IMR-90 (cell line): ENCODE measurements around the gene HAGHL. TPM values are rescaled to one million over a fixed set of nuclear protein-coding genes. Genes with fewer than 3 reads are reported as not detected.
A peak's percentile ranks its signal among the peaks of the same experiment; 100 is the strongest.

Source experiments
- ATAC-seq: fragments of 200-7000 bp; cut with Tn5 transposase; 2 replicates; pipeline ENCODE4 v1.9.1; 2020; ENCODE audit warnings: low read depth, mild to moderate bottlenecking, moderate library complexity
- BruUV-seq: library from RNA; stranded (reverse); fragments of 400-500 nt; replicated peaks from 2 replicates; lab custom pipeline; 2021; lab: Mats Ljungman, UMichigan
- CTCF ChIA-PET: fragments of 300-600 bp; formaldehyde crosslinking; extraction: SDS; loops from one replicate; lab custom pipeline; 2021; ENCODE audit warnings: antibody characterized with exemption; lab: Yijun Ruan, JAX
- POLR2A ChIA-PET: fragments of 300-600 bp; sonication (Branson Sonifier 250); formaldehyde crosslinking; loops from one replicate; lab custom pipeline; 2022; ENCODE audit warnings: antibody characterized with exemption; ENCODE audit not compliant: unreplicated experiment; lab: Charles Lee
- DNase-seq: peaks from one replicate; pipeline ENCODE4 v3.0.0; 2013
- H2AFZ ChIP-seq: replicated peaks from 2 replicates; pipeline ENCODE3; 2013; ENCODE audit warnings: low read length, mild to moderate bottlenecking; ENCODE audit not compliant: poor library complexity
- H2AK5ac ChIP-seq: 2 replicates; pipeline ENCODE4 v1.6.1; 2013; ENCODE audit warnings: low read depth, low read length, inconsistent platforms
- H2AK9ac ChIP-seq: replicated peaks from 2 replicates; pipeline ENCODE3; 2013; ENCODE audit warnings: mild to moderate bottlenecking, low read depth, low read length, moderate library complexity; ENCODE audit not compliant: poor library complexity
- H2BK120ac ChIP-seq: 2 replicates; pipeline ENCODE4 v1.6.1; 2013; ENCODE audit warnings: low read depth, low read length, inconsistent platforms
- H2BK15ac ChIP-seq: 3 replicates; pipeline ENCODE4 v1.6.1; 2013; ENCODE audit warnings: low read depth, low read length, inconsistent platforms
- H2BK20ac ChIP-seq: 2 replicates; pipeline ENCODE4 v1.6.1; 2013; ENCODE audit warnings: low read depth, mild to moderate bottlenecking, inconsistent platforms, low read length, moderate library complexity
- H2BK5ac ChIP-seq: 2 replicates; pipeline ENCODE4 v1.6.1; 2013; ENCODE audit warnings: mild to moderate bottlenecking, low read depth, low read length, inconsistent platforms; ENCODE audit not compliant: poor library complexity, severe bottlenecking
- H3K14ac ChIP-seq: replicated peaks from 2 replicates; pipeline ENCODE4 v1.6.1; 2013; ENCODE audit warnings: low read depth, low read length, inconsistent platforms
- H3K18ac ChIP-seq: 2 replicates; pipeline ENCODE4 v1.6.1; 2013; ENCODE audit warnings: low read depth, low read length, control low read depth
- H3K23ac ChIP-seq: 2 replicates; pipeline ENCODE4 v1.6.1; 2013; ENCODE audit warnings: low read depth, low read length, inconsistent platforms
- H3K27ac ChIP-seq: 2 replicates; pipeline ENCODE4 v1.5.1; 2013; ENCODE audit warnings: mild to moderate bottlenecking, control low read depth, low read length; ENCODE audit not compliant: insufficient read depth
- H3K27me3 ChIP-seq: 2 replicates; pipeline ENCODE4 v1.6.1; 2013; ENCODE audit warnings: low read length; ENCODE audit not compliant: control insufficient read depth, insufficient read depth
- H3K36me3 ChIP-seq: 2 replicates; pipeline ENCODE4 v1.6.1; 2013; ENCODE audit warnings: low read length, mixed read lengths; ENCODE audit not compliant: control insufficient read depth, insufficient read depth
- H3K4ac ChIP-seq: 2 replicates; pipeline ENCODE4 v1.6.1; 2013; ENCODE audit warnings: low read depth, low read length, inconsistent platforms
- H3K4me1 ChIP-seq: 2 replicates; pipeline ENCODE4 v1.6.1; 2013; ENCODE audit warnings: low read length, mixed read lengths; ENCODE audit not compliant: control insufficient read depth, insufficient read depth
- H3K4me2 ChIP-seq: 2 replicates; pipeline ENCODE4 v1.6.1; 2013; ENCODE audit warnings: low read depth, mild to moderate bottlenecking, control low read depth, low read length, moderate library complexity
- H3K4me3 ChIP-seq: 2 replicates; pipeline ENCODE4 v1.5.1; 2013; ENCODE audit warnings: low read depth, mild to moderate bottlenecking, control low read depth, low read length, moderate library complexity; ENCODE audit not compliant: insufficient read depth
- H3K56ac ChIP-seq: 2 replicates; pipeline ENCODE4 v1.6.1; 2013; ENCODE audit warnings: low read length, inconsistent platforms; ENCODE audit not compliant: insufficient read depth; ENCODE audit errors: extremely low read depth
- H3K79me1 ChIP-seq, 2 experiments: 2 replicates each; pipeline ENCODE4 v1.6.1; 2013; ENCODE audit warnings: low read length in 2 of 2, inconsistent platforms in 1 of 2, low read depth in 1 of 2
- H3K9ac ChIP-seq: 2 replicates; pipeline ENCODE4 v1.6.1; 2013; ENCODE audit warnings: low read depth, low read length, control low read depth
- H3K9me1 ChIP-seq: 2 replicates; pipeline ENCODE4 v1.6.1; 2013; ENCODE audit warnings: low read length, inconsistent platforms; ENCODE audit not compliant: insufficient read depth
- H3K9me3 ChIP-seq: 2 replicates; pipeline ENCODE4 v1.6.1; 2013; ENCODE audit warnings: low read length; ENCODE audit not compliant: control insufficient read depth, insufficient read depth
- H4K20me1 ChIP-seq: 2 replicates; pipeline ENCODE4 v1.6.1; 2013; ENCODE audit warnings: low read length, inconsistent platforms; ENCODE audit not compliant: insufficient read depth
- H4K5ac ChIP-seq: 2 replicates; pipeline ENCODE4 v1.6.1; 2013; ENCODE audit warnings: mild to moderate bottlenecking, low read depth, low read length, control low read depth
- H4K8ac ChIP-seq, 2 experiments: 2 replicates each; pipeline ENCODE4 v1.6.1; 2013; ENCODE audit warnings: low read depth in 2 of 2, low read length in 2 of 2, control low read depth in 1 of 2, inconsistent platforms in 1 of 2
- H4K91ac ChIP-seq: 2 replicates; pipeline ENCODE4 v1.6.1; 2013; ENCODE audit warnings: low read depth, low read length, inconsistent platforms; ENCODE audit not compliant: insufficient read depth
- ELK1 ChIP-seq: fragments of 150-350 bp; IDR thresholded peaks from 2 replicates; pipeline ENCODE4 v1.6.1; 2016; ENCODE audit warnings: low read depth, mild to moderate bottlenecking, low read length, moderate library complexity, borderline replicate concordance
- MAZ ChIP-seq: IDR thresholded peaks from 2 replicates; pipeline ENCODE4 v1.6.1; 2012; ENCODE audit warnings: low read depth, mild to moderate bottlenecking, low read length, improper control_type of control experiment, moderate library complexity, borderline replicate concordance
- MXI1 ChIP-seq: IDR thresholded peaks from 2 replicates; pipeline ENCODE4 v1.6.1; 2012; ENCODE audit warnings: low read depth, mild to moderate bottlenecking, low read length, moderate library complexity, borderline replicate concordance
- NFE2L2 ChIP-seq: fragments of 150-350 bp; IDR thresholded peaks from 2 replicates; pipeline ENCODE4 v1.6.1; 2016; ENCODE audit warnings: low read depth, mild to moderate bottlenecking, low read length
- POLR2A ChIP-seq: IDR thresholded peaks from 2 replicates; pipeline ENCODE4 v1.6.1; 2012; ENCODE audit warnings: mild to moderate bottlenecking, low read depth, low read length
- RAD21 ChIP-seq: IDR thresholded peaks from 2 replicates; pipeline ENCODE4 v1.6.1; 2012; ENCODE audit warnings: low read length, improper control_type of control experiment
- WGBS, 2 experiments: methylation state at CpG; one replicate each; pipeline versions ENCODE4 v1.1.5 to v1.1.7; 2013; ENCODE audit warnings: missing lambda C conversion rate in 2 of 2; ENCODE audit not compliant: insufficient read length in 1 of 2; ENCODE audit errors: extremely low coverage in 2 of 2; 5-methylcytosine and 5-hydroxymethylcytosine counted together
- dilution Hi-C: fragments of 300-500 bp; cut with HindIII; formaldehyde crosslinking; loops from one replicate; pipeline ENCODE4 v1.14.3; 2018; ENCODE audit warnings: low sequenced_read_pairs; ENCODE audit not compliant: unreplicated experiment
- in situ Hi-C: fragments of 300-500 bp; cut with MboI; formaldehyde crosslinking; loops from 3 replicates; pipeline ENCODE4 v1.14.3; 2019; ENCODE audit warnings: low sequenced_read_pairs, inconsistent platforms, mixed read lengths
- intact Hi-C: fragments of 100-400 bp; cut with micrococcal nuclease; formaldehyde crosslinking; loops from 2 replicates; pipeline ENCODE4 v1.10.0; 2022
- polyA plus RNA-seq, 3 experiments: library from polyadenylated mRNA; depleted of rRNA; stranded (reverse); fragments of >200 nt; gene quantifications; 2 replicates each; pipeline ENCODE4 v1.2.3, GENCODE V29; 2012; ENCODE audit warnings: low replicate concordance in 1 of 3
- total RNA-seq: library from RNA; depleted of rRNA; stranded (reverse); fragments of >200 nt; gene quantifications from 2 replicates; pipeline ENCODE4 v1.2.3, GENCODE V29; 2012

HAGHL gene
- total and polyA plus RNA-seq, 2 of the 4 experiments (the other 2 are of a cell fraction): 3.0 to 12.5 TPM

DNA sequence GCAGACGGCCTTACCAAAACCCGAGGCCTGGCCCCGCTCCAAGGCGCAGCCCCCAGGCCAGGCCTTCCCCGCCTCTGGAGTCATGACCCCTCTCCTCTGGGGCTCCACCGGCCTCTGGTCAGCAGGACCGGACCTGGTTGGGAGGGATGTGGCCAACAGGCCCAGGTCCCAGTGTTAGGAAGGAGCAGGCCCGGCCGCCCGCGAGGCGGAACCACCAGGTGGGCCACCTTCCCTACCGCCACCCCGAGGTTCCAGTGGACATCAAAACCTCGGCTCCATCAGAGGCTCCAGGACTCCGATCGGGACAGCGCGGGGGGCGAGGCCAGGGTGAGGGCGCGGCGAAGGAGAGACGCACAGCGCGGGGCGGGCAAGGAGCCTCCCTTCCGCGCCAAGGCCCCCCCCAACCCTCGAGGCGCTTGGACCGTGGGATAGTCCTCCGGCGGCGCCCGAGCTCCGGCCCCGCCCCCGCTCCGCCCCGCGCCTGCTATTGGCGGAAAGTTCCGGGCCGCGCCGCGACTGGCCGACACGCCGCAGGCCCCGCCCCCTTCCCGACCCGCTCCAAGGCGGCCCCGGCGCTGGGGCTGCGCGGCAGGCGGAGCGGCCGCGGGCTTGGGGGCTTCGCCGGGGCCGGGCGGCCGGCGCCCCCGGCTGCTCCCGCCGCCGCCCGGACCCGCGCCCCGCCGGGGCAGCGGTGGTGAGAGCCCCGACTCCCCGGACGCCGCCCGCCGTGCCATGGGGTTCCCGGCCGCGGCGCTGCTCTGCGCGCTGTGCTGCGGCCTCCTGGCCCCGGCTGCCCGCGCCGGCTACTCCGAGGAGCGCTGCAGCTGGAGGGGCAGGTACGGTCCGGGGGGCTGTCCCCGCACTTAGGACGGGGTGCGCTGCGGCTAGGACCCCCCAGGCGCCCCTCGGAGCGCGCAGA, 12.1 kb upstream of the HAGHL start, which contains the start of gene METRN:
Gene METRN (plus strand): TSS at position 561 of the 919 bp plus-strand sequence. CDS start 172 bp downstream, at position 733.
- H3K9me3 ChIP-seq: no peaks in the 10 kb centered on the region
- H3K9me1 ChIP-seq: no peaks in the 10 kb centered on the region
- dilution Hi-C loops: no loop called here
- no peak for TF ChIP-seq NFE2L2
- TF ChIP-seq RAD21: no peak
- no peak for TF ChIP-seq MXI1
- TF ChIP-seq ELK1: no peak
- peak; percentile 52; the same call in 1 of the 2 replicates for TF ChIP-seq MAZ
- no peak for TF ChIP-seq POLR2A
- peak; percentile 83 for ATAC-seq
- no peaks in the 10 kb centered on the region for H3K27me3 ChIP-seq
- H3K27ac ChIP-seq: no peak within 1 kb of the TSS; the same call in 1 of the 2 replicates
- peaks cover 14% of the 10 kb centered on the region for H3K4me1 ChIP-seq
- peak within 1 kb of the TSS; percentile 90 for H3K4me2 ChIP-seq
- CTCF ChIA-PET: interaction anchor here (1.6 kb wide), 1 partner anchor 388 kb away, joined by 3 read pairs; no protein-coding TSS in a partner anchor
- in situ Hi-C loops: loop anchor here (5.0 to 25.0 kb wide), 2 partner anchors 72 to 347 kb away; partner anchors contain the start of genes CHTF18, RPUSD1 and SSTR5
- H3K79me1 ChIP-seq: peaks cover 13 to 23% of the 10 kb centered on the region in 2 experiments
- no TSS peak for BruUV-seq
- peak within 1 kb of the TSS; percentile 85 for H2AK9ac ChIP-seq
- no peak within 1 kb of the TSS for H2BK120ac ChIP-seq
- intact Hi-C loops: loop anchor here (5.0 kb wide), 1 partner anchor 267 kb away; the partner anchor contains the start of gene SOX8
- H4K91ac ChIP-seq: no peak within 1 kb of the TSS
- POLR2A ChIA-PET: no interaction called here
- peak within 1 kb of the TSS; percentile 86 for H2AFZ ChIP-seq
- no peaks in the 10 kb centered on the region for H3K36me3 ChIP-seq
- peak within 1 kb of the TSS in 1 of 2 experiments; percentile 77; a peak in 1 of 4 replicates for H4K8ac ChIP-seq
- H3K14ac ChIP-seq: no peak within 1 kb of the TSS
- 0 out of 2 replicates have a peak within 1 kb of the TSS, but pooled peaks have one; percentile 52 for H3K4ac ChIP-seq
- peak; percentile 78 for DNase-seq
- WGBS, 2 experiments: 7% methylated on average over 46 of the region's 108 CpGs; no CpG with 5 or more reads in 1 of the 2 experiments
- H2BK20ac ChIP-seq: 0 out of 2 replicates have a peak within 1 kb of the TSS, but pooled peaks have one; percentile 10
- no peak within 1 kb of the TSS for H4K5ac ChIP-seq
- H2AK5ac ChIP-seq: peak within 1 kb of the TSS; percentile 42; the same call in 1 of the 2 replicates
- H4K20me1 ChIP-seq: peaks cover 7% of the 10 kb centered on the region
- H3K56ac ChIP-seq: no peak within 1 kb of the TSS
- no peak within 1 kb of the TSS for H2BK5ac ChIP-seq
- no peak within 1 kb of the TSS for H2BK15ac ChIP-seq
- H3K18ac ChIP-seq: no peak within 1 kb of the TSS
- H3K23ac ChIP-seq: peak within 1 kb of the TSS; percentile 31; the same call in 1 of the 2 replicates
- peak within 1 kb of the TSS; percentile 70 for H3K4me3 ChIP-seq
- peak within 1 kb of the TSS; percentile 51; the same call in 1 of the 2 replicates for H3K9ac ChIP-seq
